NCI-H345 (cell line): Measurements from ENCODE around the gene DDX41.
A peak's percentile ranks its signal among the peaks of the same experiment; 100 is the strongest.
"Not testable (repeated sequence)": the region's sequence is repeated elsewhere in the genome, so short reads cannot be mapped to it uniquely, and the experiment has no call there.

Experiments used
- DNase-seq: peaks from one replicate; lab custom pipeline; 2025; lab: John Stamatoyannopoulos, UW

Gene DDX41

DNA sequence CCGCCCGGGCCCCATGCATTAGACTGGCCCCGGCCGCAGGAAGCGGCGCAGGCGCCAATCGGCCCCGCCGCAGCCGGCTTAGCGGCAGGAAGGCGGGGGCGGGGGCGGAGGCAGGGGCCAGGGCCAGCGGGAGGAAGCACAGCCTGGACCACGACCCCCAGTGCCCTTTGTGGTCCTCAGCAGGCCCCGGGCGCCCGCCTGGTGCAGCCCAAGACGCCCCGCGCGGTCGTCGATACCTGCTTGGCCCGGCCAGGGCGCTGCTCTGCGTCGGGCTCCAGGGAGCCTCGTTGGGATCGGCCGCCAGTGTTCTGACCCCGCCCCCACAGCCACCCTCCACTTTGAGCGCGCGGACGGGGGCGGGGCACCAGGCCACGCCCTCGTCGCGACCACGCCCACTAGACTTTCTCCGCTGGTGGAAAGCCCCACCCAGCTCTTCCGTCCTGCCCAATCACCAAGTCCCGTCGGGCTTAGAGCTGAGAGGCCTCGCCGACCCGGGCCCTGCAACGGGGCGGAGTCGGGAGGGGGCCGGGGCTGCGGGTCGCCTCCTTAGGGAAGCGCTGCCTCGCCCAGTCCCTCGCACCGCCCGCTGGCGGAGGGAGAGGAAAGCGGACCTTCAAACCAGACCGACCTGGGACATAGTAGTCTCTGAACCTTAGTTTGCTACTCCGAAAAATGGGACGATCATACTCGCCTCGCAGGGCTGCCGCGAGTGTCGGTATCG lies 19.3 kb downstream of the DDX41 start, which contains the start of gene PDLIM7:
Gene PDLIM7 (minus strand): TSS at position 313 of the 721 bp plus-strand sequence. CDS start 1,092 bp downstream, outside the sequence.
- peak; percentile 95 for DNase-seq

DNA sequence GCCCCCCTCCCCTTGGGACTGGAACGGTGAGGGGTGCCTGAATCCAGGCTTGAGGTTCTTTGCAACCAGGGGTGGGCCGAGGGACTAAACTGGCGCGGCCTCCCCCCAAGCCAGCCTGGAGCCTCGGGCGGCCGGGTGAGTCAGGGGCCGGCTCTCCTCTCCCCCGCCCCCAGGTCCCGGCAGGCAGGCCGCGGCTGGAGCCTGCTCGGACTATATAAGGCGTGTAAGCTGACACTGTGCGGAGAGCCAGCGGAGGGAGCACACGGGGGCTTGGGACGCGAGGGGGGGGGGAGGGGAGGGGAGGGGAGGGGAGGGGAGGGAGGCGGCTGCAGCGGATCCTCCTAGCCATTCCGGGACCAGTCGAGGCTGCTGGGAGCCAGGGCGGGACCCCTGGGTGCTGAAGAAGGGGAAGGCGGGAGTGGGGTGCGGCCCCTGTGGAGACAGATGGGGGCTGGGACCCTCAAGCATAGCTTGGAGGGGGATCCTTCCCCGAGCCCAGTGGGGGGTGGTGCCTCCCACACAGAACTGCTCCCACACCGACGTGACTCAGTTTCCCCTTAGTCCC lies 20.0 kb downstream of the DDX41 start:
- DNase-seq = peak; percentile 60

GRCh38 chr5:177496070-177496726 lies 20.6 kb downstream of the DDX41 start:
- peak; percentile 30 for DNase-seq

GRCh38 chr5:177495243-177496060 lies 21.3 kb downstream of the DDX41 start:
- no peak for DNase-seq

DNA sequence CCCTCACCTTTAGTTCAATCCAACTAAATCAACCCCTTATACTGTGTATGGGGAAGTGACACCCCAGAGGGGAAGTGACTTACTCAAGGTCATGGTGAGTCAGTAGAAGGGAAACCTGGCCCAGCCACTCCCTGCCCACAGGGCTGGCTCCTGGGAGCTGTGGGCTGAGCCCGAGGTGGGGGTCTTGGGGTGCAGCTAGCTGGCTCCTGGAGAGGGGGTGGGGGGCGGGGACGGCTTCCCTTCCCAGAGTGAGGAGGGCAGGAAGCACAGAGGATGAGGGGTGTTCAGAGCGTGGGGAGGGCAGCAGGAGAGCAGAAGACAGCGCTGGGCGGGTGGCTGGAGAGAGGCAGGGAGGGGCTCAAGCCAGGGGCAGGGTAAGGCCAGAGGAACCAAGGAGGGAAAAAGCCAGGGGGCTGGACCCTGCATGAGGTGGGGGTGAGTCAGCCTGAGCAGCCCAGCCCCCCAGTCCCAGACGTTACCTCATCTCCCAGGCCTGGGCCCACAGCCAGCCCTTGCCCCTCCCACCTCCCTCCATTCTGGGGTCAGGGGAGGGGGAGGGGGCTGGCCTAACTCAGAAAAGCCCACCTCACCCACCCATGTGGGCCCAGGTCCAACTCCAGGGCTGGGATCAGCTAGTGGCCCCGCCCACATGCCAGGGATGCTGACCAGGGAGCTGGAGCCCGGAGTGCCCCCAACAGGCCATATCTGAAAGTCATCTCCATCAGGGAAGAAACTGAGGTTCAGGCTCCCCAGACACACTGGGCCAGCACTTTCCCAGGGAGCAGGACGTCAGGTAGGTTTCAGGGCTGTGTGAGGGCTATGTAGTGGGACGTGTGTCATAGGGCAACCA lies 22.2 kb downstream of the DDX41 start:
- DNase-seq = no peak

- DNase-seq = no peak
Measured at GRCh38 chr5:177493795-177494345, 22.9 kb downstream of the DDX41 start.

DNA sequence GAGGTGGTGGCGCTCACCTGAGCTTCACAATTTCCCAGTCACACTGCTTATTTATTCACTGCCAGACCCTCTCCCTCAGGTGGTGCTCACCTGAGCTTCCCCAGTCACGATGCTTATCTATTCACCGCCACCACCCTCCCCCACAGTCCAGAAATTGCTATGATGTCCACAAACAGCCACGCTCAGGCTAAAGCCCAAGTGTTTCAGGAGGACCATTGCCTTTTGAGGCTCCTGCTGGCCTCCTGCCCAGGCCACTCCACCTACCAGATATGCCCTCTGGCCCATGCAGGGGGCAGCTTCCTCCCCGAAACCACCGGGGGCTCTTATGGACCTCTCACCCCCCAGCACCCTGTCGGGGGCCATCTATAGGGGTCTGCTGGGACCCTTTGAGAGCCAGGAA lies 23.9 kb downstream of the DDX41 start:
- DNase-seq = no peak

DNA sequence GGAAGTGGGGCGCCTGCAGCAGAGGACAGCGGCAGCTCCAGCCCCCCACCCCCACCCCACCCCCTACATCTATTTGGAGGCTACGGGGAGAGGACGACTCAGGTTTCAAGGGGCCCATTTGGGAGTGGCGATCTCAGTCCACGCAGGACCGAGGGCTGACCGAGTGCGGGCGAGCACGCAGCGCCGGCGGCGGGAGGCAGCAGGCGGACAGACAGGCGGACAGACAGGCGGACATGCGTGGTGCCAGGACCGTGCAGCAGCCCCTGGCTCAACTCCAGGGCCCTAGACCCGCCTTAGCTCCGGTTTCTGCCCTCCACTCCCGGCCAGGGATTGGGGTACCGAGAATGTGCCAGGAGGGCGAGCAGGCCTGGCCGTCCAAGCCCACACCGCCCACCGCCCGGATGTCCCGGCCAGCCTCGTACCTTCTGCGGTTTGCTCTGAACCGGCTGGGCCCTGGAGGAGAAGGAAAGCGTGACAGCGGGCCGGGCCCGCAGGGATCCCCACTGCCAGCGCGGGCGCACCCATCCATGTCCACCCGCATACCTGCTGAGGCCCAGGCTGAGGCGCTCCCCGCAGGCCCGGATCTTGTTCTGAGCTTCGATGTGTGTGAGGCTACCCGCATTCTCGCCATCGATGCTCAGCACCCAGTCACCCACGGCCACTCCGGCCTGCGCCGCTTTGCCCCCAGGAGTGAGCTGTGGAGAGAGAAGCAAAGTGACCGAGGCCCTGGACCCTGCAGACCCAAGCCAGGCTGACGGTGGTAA lies 24.6 kb downstream of the DDX41 start:
- DNase-seq = no peak

DNA sequence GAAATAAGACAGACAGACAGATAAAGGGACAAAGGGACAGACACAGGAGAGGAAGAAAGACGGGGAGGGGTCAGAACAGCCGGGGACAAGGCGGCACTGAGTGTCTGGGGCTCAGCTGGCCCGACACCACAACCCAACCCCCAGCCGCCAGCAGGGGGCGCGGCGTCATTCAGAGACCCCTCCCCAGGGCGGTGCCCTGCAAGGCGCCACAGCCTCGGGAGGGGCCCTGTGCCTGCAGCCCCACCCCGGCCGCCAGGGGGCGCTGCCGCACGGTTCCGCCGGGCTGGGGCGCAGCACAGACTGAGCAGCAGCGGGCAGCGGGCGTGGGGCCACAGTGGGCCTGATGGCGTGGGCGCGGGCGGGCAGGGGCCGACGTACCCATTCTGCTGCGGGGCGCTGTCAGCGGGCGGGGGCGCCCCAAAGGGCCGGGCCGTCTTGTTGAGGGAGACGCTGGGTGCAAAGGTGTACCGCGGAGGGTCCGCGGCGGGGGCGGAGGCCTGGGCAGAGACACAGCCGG lies 25.3 kb downstream of the DDX41 start:
- no peak for DNase-seq

DNA sequence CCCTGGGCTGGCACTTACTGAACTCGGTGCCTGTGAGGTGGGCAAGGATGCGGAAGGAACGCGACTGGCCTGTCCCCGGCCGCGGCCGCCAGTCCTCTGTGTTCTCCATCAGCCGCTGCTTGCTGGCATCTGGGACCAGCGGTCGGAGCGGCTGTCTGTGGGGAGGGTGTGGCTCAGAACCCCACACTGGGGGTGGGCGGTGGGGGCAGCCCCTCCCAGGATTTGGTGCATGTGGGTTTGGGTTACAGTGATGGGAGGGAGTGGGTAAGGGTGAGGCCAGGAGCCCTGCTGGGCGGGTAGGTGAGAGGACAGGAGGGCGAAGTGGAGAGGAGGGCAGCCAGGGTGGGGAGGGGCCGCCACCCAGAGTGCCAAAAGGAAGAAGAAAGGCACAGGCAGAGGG lies 25.8 kb downstream of the DDX41 start:
- DNase-seq = no peak

GRCh38 chr5:177490311-177490991 lies 26.3 kb downstream of the DDX41 start:
- DNase-seq = no peak

- no peak for DNase-seq
Measured at GRCh38 chr5:177489119-177489716, 27.5 kb downstream of the DDX41 start.

GRCh38 chr5:177487975-177488374 lies 28.8 kb downstream of the DDX41 start:
- DNase-seq = no peak

GRCh38 chr5:177487144-177487543 lies 29.6 kb downstream of the DDX41 start:
- no peak for DNase-seq

DNA sequence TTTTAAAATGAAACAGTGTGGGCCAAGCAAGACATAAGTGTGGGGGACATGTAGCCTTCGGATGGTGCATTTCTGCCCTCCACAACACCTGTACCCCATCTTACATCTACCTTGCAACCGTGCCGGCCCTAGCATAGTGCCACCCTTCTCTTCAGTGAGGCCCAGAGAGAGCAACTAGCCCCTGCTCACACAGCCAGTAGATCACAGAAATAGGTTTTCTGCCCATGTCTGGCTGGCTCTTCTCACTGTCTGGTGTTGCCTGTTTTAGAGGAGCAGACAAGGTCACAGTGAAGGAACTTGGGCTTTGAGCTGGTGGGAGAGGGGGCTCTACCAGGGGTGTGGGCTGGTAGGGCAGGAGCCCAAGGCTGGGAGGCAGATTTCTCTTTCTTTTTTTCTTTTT lies 30.5 kb downstream of the DDX41 start:
- DNase-seq = no peak

DNA sequence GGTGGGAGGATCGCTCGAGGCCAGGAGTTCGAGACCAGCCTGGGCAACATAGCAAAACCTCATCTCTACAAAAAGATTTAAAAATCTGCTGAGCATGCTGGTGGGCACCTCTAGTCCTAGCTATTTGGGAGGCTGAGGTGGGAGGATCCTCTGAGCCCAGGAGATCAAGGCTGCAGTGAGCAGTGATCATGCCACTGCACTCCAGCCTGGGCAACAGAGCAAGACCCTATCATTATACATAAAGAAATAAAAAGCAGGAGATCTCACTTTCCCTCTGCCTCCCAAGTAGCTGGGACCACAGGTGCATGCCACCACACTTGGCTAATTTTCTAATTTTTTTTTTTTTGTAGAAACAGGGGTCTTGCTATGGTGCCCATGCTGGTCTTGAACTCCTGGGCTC lies 31.0 kb downstream of the DDX41 start:
- not testable (repeated sequence) for DNase-seq

DNA sequence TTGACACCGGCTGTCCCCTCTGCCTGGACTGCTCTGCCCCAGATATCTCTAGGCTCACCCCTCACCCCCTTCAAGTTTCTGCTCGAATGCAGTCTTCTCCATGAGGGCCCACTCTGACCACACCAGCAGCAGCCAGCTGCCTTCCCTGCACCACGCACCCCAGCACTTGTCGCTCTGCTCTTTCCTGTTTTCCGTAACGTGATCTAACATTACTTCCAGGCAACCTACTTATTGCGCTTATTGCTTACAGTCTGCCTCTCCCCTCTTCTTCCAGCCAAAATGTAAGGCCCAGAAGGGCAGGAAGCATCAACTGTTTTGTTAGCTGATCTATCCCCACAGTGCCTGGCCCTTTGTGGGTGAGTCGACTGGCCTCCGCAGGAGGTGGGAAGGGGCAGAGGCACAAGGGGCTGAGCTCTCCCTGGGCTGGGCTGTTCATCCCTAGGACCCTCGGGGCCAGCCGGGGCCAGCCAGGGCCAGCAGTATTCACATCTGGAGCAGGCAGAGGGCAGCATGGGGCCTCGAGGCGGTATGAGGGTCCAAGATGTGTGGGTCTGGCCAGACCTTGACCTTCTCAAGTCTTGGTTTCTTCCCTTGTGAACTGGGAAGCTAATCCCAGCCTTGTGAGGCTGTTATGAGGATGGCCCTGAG lies 31.7 kb downstream of the DDX41 start:
- DNase-seq = no peak
